Fibroblast of lung (primary cell): ENCODE measurements around the gene TOX4. TPM values are rescaled to one million over a fixed set of nuclear protein-coding genes. Genes with fewer than 3 reads are reported as not detected.

Experiments
- DNase-seq, 2 donors: peaks; one replicate each; pipeline versions ENCODE4 v3.0.0 to v3.0.0-alpha.2; 2010; ENCODE audit warnings: low read depth in 2 of 2
- H2AFZ ChIP-seq: 2 replicates; pipeline ENCODE4 v1.5.1; 2012; ENCODE audit warnings: low read length, control low read depth, inconsistent platforms
- H3K27ac ChIP-seq: 2 replicates; pipeline ENCODE4 v1.5.1; 2011; ENCODE audit warnings: low read length, control low read depth; ENCODE audit not compliant: insufficient read depth
- H3K27me3 ChIP-seq: 2 replicates; pipeline ENCODE4 v1.5.1; 2011; ENCODE audit warnings: mild to moderate bottlenecking, low read length; ENCODE audit not compliant: control insufficient read depth, insufficient read depth
- H3K36me3 ChIP-seq: 2 replicates; pipeline ENCODE4 v1.5.1; 2011; ENCODE audit warnings: low read length; ENCODE audit not compliant: control insufficient read depth, insufficient read depth
- H3K4me1 ChIP-seq: 2 replicates; pipeline ENCODE4 v1.5.1; 2011; ENCODE audit warnings: low read length; ENCODE audit not compliant: control insufficient read depth, insufficient read depth; ENCODE audit errors: extremely low read depth
- H3K4me2 ChIP-seq: 2 replicates; pipeline ENCODE4 v1.5.1; 2011; ENCODE audit warnings: low read length, control low read depth; ENCODE audit not compliant: insufficient read depth; ENCODE audit errors: extremely low read depth
- H3K4me3 ChIP-seq, 4 experiments: fragments of 200-600 bp in 1 of 4; sonication (generic) in 1 of 4; replicated peaks in 1 of 4; 2 replicates each; pipeline ENCODE4 v1.5.1; 2011 to 2016; ENCODE audit warnings: low read length in 4 of 4, low read depth in 3 of 4, mild to moderate bottlenecking in 3 of 4, control low read depth in 2 of 4, inconsistent platforms in 1 of 4, mixed read lengths in 1 of 4; ENCODE audit not compliant: insufficient read depth in 1 of 4; ENCODE audit errors: control extremely low read depth in 1 of 4
- H3K79me2 ChIP-seq: 2 replicates; pipeline ENCODE4 v1.5.1; 2012; ENCODE audit warnings: mild to moderate bottlenecking, low read length, inconsistent platforms; ENCODE audit not compliant: control insufficient read depth, insufficient read depth
- H3K9ac ChIP-seq: 2 replicates; pipeline ENCODE4 v1.5.1; 2011; ENCODE audit warnings: mild to moderate bottlenecking, low read length, control low read depth; ENCODE audit not compliant: insufficient read depth
- H3K9me3 ChIP-seq: 2 replicates; pipeline ENCODE4 v1.5.1; 2012; ENCODE audit warnings: low read depth, low read length; ENCODE audit not compliant: control insufficient read depth, insufficient read depth
- H4K20me1 ChIP-seq: 2 replicates; pipeline ENCODE4 v1.5.1; 2011; ENCODE audit warnings: low read length; ENCODE audit not compliant: control insufficient read depth, insufficient read depth; ENCODE audit errors: extremely low read depth
- CTCF ChIP-seq, 2 donors: IDR thresholded peaks in 1 of 2; conservative IDR thresholded peaks in 1 of 2; 1 replicate in 1 of 2; 2 replicates in 1 of 2; pipeline ENCODE4 v1.5.1; 2011 to 2012; ENCODE audit warnings: low read length in 2 of 2, control low read depth in 1 of 2, inconsistent platforms in 1 of 2, low read depth in 1 of 2, mild to moderate bottlenecking in 1 of 2
- EZH2 ChIP-seq: IDR thresholded peaks from 2 replicates; pipeline ENCODE4 v1.5.1; 2012; ENCODE audit warnings: low read length, control low read depth, mild to moderate bottlenecking; ENCODE audit errors: missing control alignments
- polyA plus RNA-seq, 2 donors: library from polyadenylated mRNA; depleted of rRNA in 1 of 2; stranded (reverse) in 1 of 2; unstranded in 1 of 2; fragments of >200 nt; gene quantifications; 2 replicates each; pipeline ENCODE4 v1.2.1, GENCODE V29; 2011 to 2012; ENCODE audit warnings: missing spikeins in 1 of 2
- total RNA-seq: library from RNA; depleted of rRNA; stranded (reverse); fragments of >200 nt; gene quantifications from 2 replicates; pipeline ENCODE4 v1.2.1, GENCODE V29; 2014

The TOX4 gene
- total and polyA plus RNA-seq, 2 donors (not counting 1 experiment from before 2014, with no cell fraction given): 30.6 to 86.1 TPM

- no peak overlapping the region for H3K27ac ChIP-seq
- no peaks in the 10 kb centered on the region for H3K4me1 ChIP-seq
- peaks cover 18% of the 10 kb centered on the region for H3K36me3 ChIP-seq
- H3K4me3 ChIP-seq: no peak overlapping the region
- peaks cover 26% of the 10 kb centered on the region for H3K79me2 ChIP-seq
- H3K9ac ChIP-seq: no peak overlapping the region
- H4K20me1 ChIP-seq: no peaks in the 10 kb centered on the region
- no peak for DNase-seq
- H3K27me3 ChIP-seq: no peaks in the 10 kb centered on the region
- no peak overlapping the region for H2AFZ ChIP-seq
- H3K9me3 ChIP-seq: no peaks in the 10 kb centered on the region
- TF ChIP-seq CTCF (conservative IDR thresholded peaks at IDR 0.05 in 1 of 2, IDR thresholded peaks at IDR 0.05 in 1 of 2; ENCODE audit: low read depth in 1 of 2, low read length in 2 of 2) (no peak), EZH2 (no peak)
- no peak overlapping the region for H3K4me2 ChIP-seq
Measured at GRCh38 chr14:21503376-21503775, 26.4 kb downstream of the TOX4 start.

- no peak overlapping the region for H3K4me2 ChIP-seq
- peaks cover 2% of the 10 kb centered on the region for H3K4me1 ChIP-seq
- H3K9me3 ChIP-seq: no peaks in the 10 kb centered on the region
- H3K9ac ChIP-seq: no peak overlapping the region
- no peak overlapping the region for H2AFZ ChIP-seq
- H3K27me3 ChIP-seq: no peaks in the 10 kb centered on the region
- TF ChIP-seq EZH2 (no peak), CTCF (conservative IDR thresholded peaks at IDR 0.05 in 1 of 2, IDR thresholded peaks at IDR 0.05 in 1 of 2; ENCODE audit: low read depth in 1 of 2, low read length in 2 of 2) (no peak)
- H4K20me1 ChIP-seq: no peaks in the 10 kb centered on the region
- no peak overlapping the region for H3K27ac ChIP-seq
- H3K79me2 ChIP-seq: peaks cover 41% of the 10 kb centered on the region
- H3K36me3 ChIP-seq: peaks cover 12% of the 10 kb centered on the region
- no peak for DNase-seq
- no peak overlapping the region for H3K4me3 ChIP-seq
Measured at GRCh38 chr14:21505012-21505553, 28.1 kb downstream of the TOX4 start.

GRCh38 chr14:21506557-21506956, 29.6 kb downstream of the TOX4 start:
- no peak overlapping the region for H3K4me3 ChIP-seq
- no peaks in the 10 kb centered on the region for H4K20me1 ChIP-seq
- no peak for DNase-seq
- H3K79me2 ChIP-seq: peaks cover 51% of the 10 kb centered on the region
- H3K27ac ChIP-seq: no peak overlapping the region
- no peak overlapping the region for H2AFZ ChIP-seq
- no peaks in the 10 kb centered on the region for H3K9me3 ChIP-seq
- no peak overlapping the region for H3K4me2 ChIP-seq
- H3K9ac ChIP-seq: no peak overlapping the region
- no peaks in the 10 kb centered on the region for H3K27me3 ChIP-seq
- no peak for TF ChIP-seq CTCF (conservative IDR thresholded peaks at IDR 0.05 in 1 of 2, IDR thresholded peaks at IDR 0.05 in 1 of 2; ENCODE audit: low read depth in 1 of 2, low read length in 2 of 2)
- H3K36me3 ChIP-seq: peaks cover 11% of the 10 kb centered on the region
- H3K4me1 ChIP-seq: peaks cover 2% of the 10 kb centered on the region
